Measurements from ENCODE around the gene FGR.
"Not testable (repeated sequence)": the region's sequence is repeated elsewhere in the genome, so short reads cannot be mapped to it uniquely, and the experiment has no call there.

The FGR gene

DNA sequence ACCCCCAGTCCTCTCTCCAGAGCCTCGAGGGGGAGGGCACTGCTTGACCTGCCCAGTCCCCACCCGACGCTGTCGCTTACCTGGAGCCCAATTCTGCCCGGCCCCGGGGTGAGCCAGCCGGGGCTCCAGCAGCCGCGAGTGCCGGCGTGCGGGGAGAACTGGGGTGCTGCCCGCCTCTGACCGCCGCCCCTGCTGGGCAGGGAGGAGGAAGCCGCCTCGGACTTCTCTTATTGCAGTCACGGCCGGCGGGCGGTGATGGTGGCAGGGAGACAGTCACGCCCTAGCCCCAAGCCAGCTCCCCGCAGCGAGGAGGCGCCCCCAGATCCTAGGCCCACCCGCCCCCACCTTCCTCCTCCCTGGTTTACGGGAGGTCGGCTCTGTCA is at the start of gene FGR:
Gene FGR (minus strand): TSS at position 201 of the 383 bp plus-strand sequence. CDS start 11,269 bp downstream, outside the sequence.
- DNase-seq, result no peak

DNA sequence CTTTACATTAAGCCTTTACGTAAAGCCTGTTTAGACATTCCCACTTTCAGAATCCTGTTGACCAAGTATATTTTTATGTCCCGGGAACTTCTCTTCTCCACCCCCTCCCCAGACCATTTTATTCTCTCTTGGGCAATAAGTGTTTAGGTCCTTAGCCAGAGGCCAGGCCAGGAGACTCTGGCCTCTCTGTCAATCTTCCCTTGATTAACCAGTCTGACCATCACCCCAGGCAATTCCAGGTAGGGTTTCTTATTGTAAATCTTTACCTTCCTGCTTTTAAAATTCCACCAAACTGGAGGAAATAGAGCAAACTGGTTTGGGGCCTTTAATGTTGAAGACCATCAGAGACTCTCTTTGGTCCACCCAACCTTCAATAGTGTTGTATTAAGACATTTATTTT is 49.2 kb upstream of the FGR start:
- no peak for DNase-seq

DNA sequence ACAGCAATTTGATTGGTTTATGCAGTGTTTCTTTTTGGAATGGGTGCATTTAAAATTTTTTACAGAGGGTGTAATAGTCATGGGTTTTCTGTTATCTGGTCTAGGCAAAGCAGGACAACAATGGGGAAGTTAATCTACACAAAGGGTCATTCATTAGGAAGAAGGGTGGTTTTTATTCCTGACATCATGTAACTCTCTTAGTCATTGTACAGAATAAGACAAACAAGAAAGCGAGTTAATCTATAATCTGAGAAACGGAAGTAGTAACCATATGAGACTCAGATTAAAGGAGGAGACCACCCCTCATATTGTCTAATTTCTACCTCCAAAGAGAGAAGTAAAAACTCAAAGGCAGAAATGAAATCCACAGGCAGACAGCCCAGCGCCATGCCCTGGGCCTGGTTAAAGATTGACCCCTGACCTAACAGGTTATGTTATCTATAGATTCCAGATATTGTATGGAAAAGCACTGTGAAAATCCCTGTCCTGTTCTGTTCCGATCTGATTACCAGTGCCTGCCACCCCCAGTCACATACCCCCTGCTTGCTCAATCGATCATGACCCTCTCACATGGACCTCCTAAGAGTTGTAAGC is 47.5 kb upstream of the FGR start:
- DNase-seq, result no peak

DNA sequence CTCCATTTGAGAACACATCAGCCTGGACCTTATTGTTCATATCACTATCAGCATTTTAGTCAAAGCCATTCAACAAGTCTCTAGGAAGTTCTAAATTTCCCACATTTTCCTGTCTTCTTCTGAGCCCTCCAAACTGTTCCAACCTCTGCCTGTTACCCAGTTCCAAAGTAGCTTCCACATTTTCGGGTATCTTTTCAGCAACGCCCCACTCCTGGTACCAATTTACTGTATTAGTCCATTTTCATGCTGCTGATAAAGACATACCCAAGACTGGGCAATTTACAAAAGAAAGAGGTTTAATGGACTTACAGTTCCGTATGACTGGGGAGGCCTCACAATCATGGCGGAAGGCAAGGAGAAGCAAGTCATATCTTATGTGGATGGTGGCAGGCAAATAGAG is 46.6 kb upstream of the FGR start:
- not testable (repeated sequence) for DNase-seq

DNA sequence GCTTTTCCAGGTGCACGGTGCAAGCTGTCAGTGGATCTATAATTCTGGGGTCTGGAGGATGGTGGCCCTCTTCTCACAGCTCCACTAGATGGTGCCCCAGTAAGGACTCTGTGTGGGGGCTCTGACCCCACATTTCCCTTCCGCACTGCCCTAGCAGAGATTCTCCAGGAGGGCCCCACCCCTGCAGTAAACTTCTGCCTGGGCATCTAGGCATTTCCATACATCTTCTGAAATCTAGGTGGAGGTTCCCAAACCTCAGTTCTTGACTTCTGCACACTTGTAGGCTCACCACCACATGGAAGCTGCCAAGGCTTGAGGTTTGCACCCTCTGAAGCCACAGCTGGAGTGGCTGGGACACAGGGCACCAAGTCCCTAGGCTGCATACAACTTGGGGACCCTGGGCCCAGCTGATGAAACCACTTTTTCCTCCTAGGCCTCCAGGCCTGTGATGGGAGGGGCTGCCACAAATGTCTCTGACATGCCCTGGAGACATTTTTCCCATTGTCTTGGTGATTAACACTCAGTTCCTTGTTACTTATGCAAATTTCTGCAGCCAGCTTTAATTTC is 45.3 kb upstream of the FGR start:
- not testable (repeated sequence) for DNase-seq

DNA sequence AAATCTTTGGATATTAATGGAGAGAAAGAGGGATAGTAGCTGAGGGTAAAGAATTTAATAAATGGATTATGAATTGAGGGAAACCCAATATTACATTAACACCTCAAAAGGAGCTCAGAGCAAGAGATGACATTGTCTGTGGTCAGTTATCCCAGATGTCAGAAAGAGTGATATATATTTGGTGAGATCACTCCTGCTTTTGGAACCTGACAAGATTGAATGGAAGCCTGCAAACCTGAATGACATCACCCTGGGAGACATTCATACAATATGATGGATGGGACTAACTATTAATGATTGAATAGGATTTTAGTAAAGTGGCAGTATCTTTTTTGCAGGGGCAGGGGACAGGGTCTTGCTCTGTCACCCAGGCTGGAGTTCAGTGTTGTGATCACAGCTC is 43.8 kb upstream of the FGR start:
- DNase-seq, result no peak

DNA sequence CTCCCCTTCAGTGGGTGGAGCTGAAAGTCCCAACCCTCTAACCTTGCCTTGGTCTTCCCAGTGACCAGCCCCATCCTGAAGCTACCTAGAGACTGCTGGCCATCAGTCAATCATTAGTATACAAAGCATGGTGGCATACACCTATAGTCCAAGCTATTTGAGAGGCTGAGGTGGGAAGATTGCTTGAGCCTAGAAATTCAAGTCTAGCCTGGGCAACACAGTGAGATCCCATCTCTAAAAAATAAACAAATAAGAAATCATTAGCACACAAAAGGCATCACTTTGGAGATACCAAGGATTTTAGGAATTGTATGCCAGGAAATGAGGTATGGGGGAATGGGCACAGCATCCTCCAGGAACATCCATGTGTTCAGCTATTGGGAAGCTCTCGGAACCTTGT is 41.4 kb upstream of the FGR start:
- DNase-seq, result no peak

DNA sequence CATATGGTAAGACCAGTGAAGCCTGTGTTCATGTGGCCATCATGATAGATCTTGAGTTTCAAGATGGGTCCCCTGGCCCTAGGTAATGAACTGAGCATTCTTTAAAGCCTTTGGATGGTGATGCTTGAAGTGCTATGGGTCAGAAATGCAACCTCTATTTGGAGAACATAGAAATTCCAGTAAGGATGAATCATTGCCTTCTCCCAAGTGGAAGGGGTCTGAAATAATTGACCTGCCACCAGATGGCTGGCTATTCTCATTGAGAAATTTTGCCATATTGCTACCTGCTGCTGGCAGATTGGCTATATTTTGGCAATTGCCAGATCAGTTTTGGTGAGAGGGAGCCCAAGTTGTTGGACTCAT is 37.7 kb upstream of the FGR start:
- DNase-seq, result no peak

DNA sequence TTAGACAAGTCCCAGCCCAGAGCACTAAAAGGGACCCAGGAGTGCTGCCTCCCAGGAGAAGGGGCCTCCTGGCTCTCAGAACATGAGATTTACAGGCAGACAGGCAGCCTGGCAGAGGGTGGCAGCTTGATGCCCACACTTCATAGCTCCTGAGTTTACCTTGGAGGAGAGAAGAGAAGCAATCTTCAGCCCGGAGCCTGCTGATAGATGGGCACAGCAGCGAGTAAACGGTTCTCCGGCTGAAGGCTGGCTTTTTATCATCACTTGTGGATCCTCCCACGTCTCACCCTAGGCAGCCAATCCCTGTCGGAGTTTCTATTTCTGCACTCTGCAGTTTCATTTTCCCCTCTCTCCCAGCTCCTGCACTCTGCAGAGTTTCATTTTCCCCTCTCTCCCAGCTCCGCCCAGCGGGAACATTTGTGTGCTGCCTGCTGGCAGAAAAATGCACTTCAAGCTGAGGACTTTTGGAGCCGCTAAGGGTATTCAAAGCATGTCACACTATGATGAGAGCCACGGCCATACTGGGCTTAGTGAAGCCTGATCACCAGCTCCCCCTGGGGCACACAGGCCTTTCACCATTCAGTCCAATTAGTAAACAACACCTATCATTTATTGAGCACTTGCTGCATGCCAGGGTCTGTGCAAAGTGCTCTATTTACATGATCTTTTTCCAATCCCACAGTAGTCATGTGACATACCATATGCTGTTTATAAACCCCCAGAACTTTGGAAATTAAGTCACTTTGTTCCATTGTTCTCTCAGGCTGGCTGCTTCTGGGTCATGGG is 37.2 kb upstream of the FGR start, which contains the start of gene IFI6:
Gene IFI6 (minus strand): TSS at position 229 of the 786 bp plus-strand sequence. CDS start 2,878 bp downstream, outside the sequence.
- peak; percentile 98 for DNase-seq

DNA sequence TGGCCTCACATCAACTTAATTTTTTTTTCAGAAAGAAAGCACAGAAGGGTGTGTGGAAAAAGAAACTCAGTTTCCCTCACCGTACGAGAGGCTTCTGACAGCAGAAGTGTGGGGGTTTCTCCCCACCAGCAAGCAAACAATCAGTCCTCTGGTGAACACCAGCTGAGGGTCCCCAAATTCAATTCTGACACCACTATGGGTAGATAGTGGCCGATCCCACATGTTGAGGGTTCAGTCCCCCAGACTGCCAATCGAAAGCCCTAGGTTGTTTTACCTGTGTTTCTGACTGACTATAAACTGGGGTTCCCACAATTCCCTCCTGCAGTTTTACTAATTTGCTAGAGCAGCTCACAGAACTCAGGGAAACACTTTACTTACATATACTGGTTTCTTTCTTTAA is 34.9 kb upstream of the FGR start:
- DNase-seq, result no peak

DNA sequence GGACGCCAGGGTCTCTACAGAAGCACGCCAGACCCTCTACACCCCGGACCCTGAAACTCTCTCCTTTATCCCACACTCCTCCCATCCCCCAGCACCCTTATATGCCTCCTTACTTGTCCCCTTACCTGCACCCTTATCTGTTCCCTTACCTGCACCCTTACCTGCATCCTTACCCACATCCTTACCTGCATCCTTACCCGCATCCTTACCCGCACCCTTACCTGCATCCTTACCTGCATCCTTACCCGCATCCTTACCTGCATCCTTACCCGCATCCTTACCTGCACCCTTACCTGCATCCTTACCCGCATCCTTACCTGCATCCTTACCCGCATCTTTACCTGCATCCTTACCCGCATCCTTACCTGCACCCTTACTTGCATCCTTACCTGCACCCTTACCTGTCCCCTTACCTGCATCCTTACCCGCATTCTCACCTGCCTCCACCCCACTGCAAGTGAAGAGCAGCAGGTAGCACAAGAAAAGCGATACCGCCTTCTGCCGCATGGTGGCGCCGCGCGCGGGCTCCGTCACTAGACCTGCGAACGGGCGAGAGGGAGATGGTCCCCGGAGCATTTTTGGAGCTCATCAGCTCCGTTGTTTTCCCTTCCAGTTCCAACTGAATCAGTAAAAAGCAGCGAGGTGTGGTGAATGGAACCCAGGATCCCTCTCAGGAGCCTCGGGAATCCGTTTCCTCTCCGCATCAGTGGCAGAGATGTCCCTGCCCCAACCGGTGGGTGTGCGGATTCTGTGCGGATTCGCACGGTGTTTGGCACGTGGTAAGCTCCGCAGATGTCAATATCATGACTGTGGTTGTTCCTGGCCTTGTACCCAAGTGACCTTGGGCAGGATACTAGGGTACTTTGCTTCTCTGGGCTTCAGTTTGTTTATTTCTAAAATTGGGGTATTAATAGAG is 34.1 kb upstream of the FGR start:
- DNase-seq, result peak; percentile 84

DNA sequence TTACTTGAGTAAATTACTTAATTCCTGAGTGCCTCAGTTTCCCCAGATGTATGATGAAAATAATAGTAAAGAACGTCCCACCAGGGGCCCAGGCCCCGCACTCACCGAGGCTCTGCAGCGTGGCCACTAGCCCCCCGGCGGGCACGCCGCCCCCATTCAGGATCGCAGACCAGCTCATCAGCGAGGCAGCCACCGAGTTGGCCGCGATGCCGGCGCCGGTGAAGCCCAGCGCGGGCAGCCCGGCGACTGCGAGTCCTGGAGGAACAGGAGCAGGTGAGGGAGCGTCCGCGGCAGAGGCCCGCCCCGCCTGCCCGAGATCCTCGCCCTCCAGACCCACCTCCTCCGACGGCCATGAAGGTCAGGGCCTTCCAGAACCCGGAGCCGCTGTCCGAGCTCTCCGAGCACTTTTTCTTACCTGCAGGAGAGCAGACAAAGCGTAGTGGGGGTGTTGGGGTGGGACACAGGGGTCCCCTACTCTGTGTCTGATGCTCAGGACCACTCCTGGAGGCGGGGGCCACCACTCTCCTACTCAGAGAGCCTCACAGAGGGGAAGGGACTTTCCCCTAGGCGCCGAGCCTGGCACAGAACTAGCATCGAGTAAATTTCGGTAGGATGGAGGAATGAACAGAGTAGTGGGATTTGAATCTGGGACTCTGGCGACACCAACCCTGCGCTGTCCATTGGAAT is 33.3 kb upstream of the FGR start:
- no peak for DNase-seq

DNA sequence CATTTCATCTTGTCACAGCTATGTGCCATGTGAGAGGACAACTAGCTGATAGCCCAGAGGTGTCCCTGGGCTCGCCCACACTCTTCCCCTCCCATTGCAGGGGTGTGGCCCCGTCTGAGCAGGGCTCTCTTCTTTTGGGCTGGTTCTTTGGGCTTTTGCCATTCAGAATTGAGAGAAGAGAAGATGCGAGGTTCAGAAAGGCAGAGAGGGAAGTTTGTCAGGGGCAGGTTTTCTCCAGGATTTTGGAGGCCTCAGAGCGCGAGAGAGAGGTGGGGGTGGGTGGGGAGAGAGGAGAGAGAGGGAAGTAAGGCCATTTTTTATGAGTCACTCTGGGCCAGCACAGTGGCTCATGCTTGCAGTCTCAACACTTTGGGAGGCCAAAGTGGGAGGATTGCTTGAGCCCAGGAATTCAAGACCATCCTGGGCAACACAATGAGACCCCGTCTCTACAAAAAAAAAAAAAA is 31.8 kb upstream of the FGR start:
- no peak for DNase-seq

DNA sequence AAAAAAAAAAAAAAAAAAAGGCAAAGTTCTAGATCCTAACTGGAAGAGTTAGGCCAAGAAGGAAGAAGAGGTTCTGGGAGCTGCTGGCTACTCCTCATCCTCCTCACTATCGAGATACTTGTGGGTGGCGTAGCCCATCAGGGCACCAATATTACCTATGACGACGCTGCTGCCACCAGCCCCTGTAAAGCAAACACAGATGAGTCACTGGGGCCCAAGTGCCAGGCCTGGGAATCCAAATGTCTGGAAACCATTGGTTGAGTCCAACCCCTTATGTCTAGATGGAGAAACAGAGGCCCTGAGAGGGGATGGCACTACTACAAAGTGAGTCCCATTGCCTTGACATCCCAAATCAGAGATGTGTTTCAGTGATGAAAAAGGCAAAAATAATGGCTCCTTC is 31.3 kb upstream of the FGR start:
- peak; percentile 63 for DNase-seq

DNA sequence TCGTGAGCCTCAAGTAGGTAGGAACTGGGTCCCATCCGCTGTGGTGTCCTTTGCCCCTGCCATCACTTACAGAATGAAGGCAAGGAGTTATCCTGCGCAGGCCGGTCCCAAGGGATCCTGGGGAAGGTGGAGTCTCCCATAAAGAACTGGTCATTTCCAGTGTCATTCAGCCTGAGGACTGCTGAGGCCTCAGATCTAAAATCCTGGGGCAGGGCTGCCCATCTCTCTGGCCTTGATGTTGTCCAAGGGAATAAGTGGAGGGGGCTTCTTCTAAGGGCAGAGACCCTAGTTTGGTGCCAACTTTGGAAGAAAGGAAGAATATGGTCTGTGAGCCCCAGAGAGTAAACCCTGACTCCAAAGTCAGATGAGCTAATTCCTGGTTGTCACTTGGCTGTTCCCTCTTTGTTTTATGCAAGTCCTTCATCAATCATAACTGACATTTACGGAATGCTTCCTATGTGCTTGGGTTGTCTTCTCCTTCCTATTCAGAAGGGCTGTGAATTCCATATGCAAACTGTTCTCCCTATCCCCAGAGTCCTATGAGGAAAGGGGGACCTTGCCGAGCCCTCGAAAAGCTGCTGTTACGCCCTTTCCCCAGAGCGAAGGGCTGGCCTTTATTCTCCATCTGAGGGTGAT is 30.1 kb upstream of the FGR start:
- DNase-seq, result no peak

DNA sequence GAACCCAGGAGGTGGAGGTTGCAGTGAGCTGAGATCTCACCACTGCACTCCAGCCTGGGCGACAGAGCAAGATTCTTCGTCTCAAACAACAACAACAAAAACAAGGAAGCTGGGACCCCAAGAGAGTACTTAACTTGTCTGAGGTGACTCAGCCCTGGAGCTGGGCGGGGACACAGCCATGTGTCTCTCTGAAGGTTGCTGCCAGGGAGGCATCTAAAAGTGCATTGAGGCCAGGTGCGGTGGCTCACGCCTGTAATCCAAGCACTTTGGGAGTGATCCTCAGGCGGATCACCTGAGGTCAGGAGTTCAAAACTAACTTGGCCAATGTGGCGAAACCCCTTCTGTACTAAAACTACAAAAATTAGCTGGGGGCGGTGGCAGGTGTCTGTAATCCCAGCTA is 29.3 kb upstream of the FGR start:
- DNase-seq, result peak; percentile 30

DNA sequence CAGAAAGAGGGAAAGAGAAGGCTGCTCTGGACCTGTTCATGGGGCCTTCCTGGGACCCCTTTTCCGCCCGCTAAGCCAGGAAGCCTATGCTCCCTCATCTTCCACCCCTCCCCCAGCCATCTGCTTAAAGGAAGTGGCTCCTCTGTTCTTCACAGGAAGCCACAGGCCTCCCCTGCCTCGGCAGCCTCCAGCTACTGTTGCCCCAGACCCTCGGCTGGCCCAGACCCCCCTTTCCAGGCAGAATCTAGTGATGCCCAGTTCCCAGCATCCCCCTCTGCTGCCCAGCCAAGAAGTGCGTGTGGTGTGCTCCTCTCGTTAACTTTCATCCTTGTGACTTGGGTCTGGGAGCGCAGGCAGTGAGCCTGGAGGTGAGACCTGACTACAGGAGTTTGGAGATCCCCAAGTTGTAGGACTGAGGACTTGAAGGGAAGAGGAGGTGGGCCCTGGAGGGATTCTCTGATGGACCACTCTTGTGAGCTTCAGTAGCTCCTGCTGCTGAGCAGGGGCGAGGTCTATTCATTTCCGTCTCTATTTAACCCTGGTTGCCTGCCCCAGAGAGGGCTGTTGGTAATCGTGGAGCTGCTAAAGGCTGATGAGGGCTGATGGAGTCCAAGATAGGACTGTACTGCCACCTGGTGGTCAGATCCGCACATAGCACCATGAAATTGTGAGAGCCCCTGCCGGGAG is 27.9 kb upstream of the FGR start:
- DNase-seq, result peak; percentile 86

DNA sequence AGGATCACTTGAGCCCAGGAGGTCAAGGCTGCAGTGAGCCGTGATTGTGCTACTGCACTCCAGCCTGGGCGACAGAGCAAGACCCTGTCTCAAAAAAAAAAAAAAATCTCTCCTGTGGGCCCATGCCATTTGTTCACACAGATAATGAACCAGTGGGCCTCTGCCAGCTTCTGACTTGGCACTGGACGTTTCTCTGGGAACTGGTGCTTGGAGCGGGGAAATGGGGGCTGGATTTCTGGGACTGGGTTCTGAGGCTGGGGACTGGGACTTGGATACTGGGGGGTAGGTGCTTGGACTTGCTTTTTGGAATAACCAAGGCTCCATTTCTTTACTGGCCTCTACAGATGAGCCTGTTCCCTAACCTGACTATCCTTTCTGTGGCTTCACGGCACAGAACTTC is 27.3 kb upstream of the FGR start:
- no peak for DNase-seq

DNA sequence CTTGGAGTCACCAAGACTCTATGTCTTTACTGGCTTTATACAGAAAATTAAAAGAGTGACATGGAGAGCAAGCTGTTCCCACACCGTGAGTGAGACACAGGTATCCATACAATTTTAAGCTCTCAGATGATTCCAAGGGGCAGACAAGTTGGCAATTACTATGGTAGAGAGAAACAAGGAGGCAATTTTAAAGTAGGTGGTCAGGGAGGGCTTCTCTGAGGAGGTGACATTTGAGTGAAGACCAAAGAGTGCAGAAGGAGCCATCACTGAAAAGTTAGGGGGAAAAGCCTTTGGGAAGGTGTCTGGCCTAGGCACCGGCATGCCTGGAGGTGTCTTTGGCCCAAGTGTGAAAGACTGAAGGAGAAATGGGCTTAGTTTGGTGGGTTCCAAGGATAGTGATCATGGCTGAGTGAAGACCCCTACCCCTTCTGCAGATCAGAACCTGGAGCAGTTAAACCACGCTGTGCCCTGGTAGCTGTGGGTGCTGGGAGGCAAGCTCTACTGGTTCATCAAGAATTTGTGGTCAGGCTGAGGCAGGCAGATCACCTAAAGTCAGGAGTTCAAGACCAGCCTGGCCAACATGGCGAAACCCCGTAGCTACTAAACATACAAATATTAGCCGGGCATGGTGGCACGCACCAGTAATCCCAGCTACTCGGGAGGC is 26.6 kb upstream of the FGR start:
- no peak for DNase-seq

DNA sequence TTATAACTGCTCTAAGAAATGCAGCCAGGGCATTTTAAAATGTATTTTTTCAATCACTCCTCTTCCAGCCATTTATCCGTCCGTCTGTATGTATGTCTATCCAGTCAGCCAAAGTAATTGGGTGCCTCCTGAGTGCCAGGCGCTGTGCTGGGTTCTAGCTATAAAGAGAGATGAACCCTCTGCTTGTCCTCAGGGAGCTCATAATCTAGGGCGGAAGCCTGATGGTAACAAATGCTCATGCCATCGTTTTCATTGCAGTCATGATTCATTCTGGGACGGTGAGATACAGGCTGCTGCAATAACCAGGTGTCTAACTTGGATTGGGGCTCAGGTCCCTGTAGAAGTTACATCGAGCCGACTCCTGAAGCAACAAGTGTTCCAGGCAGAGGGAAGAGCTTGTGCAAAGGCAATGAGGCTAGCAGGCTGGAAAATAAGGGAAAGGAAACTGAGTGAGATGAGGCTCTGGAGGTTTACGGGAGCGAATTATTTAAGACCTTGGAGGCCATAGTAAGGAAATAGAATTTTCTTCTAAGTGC is 25.4 kb upstream of the FGR start:
- peak; percentile 66 for DNase-seq

Measured in DMS53 (cell line).